ENCODE results near the gene MEX3D.

- no peak for TF ChIP-seq EP300 (IDR thresholded peaks at IDR 0.05)
- no peak for TF ChIP-seq POLR2A (IDR thresholded peaks at IDR 0.05; ENCODE audit: low read depth)
- TF ChIP-seq CTCF (IDR thresholded peaks at IDR 0.05): no peak
- TF ChIP-seq POLR2AphosphoS5 (IDR thresholded peaks at IDR 0.05): no peak
These were observed 27.7 kb downstream of the MEX3D start for GRCh38 chr19:1540365-1540925.

Data from esophagus muscularis mucosa (tissue), 4 donors.